ENCODE results near the gene SLC4A4. TPM values are rescaled to one million over a fixed set of nuclear protein-coding genes. Genes with fewer than 3 reads are reported as not detected.

The SLC4A4 gene
- polyA plus RNA-seq, 1 of the 3 experiments (the other 2 are of a cell fraction) = not detected

GRCh38 chr4:71449040-71449439 lies 110.2 kb downstream of the SLC4A4 start:
- Histone ChIP-seq H3K9me3 (no peaks in the 10 kb centered on the region), H3K9ac (no peak overlapping the region), H4K20me1 (ENCODE audit: insufficient read depth) (no peaks in the 10 kb centered on the region), H3K36me3 (replicated peaks in 1 of 2; ENCODE audit: control insufficient read depth in 1 of 2, insufficient read depth in 2 of 2, low read length in 1 of 2) (no peaks in the 10 kb centered on the region), H3F3A (replicated peaks; ENCODE audit: insufficient read depth) (no peaks in the 10 kb centered on the region), H2AFZ (ENCODE audit: low read depth) (no peak overlapping the region), H3K4me2 (no peak overlapping the region), H3K27ac (ENCODE audit: low read depth in 2 of 2, low read length in 1 of 2) (no peak overlapping the region), H3K9me2 (no peaks in the 10 kb centered on the region), H3K4me1 (ENCODE audit: control insufficient read depth in 1 of 2, insufficient read depth in 2 of 2, low read depth in 1 of 2, low read length in 1 of 2) (no peaks in the 10 kb centered on the region), H3K79me2 (ENCODE audit: insufficient read depth) (no peaks in the 10 kb centered on the region), H3K27me3 (ENCODE audit: insufficient read depth) (no peaks in the 10 kb centered on the region), H3K4me3 (ENCODE audit: low read depth in 2 of 2, low read length in 1 of 2) (no peak overlapping the region)
- CTCF ChIA-PET = no interaction called here
- no peak for DNase-seq
- 3% methylated on average over 2 of the region's 2 CpGs for WGBS (ENCODE audit: low lambda C conversion rate)
- POLR2A ChIA-PET = no interaction called here
- TF ChIP-seq POLR2AphosphoS5 (IDR thresholded peaks at IDR 0.05; ENCODE audit: low read depth, low read length) = no peak
- TF ChIP-seq MAX (IDR thresholded peaks at IDR 0.05; ENCODE audit: low read depth) = no peak
- no peak for TF ChIP-seq ELF1 (IDR thresholded peaks at IDR 0.05)
- no peak for TF ChIP-seq RAD21 (IDR thresholded peaks at IDR 0.05; ENCODE audit: low read length)
- TF ChIP-seq SIN3A (IDR thresholded peaks at IDR 0.05; ENCODE audit: borderline replicate concordance, low read depth, low read length) = no peak
- no peak for TF ChIP-seq USF1 (IDR thresholded peaks at IDR 0.05; ENCODE audit: borderline replicate concordance, low read depth)
- no peak for TF ChIP-seq YY1 (IDR thresholded peaks at IDR 0.05; ENCODE audit: low read depth)
- TF ChIP-seq RCOR1 (IDR thresholded peaks at IDR 0.05; ENCODE audit: low read length) = no peak
- TF ChIP-seq GABPA (IDR thresholded peaks at IDR 0.05; ENCODE audit: low read depth) = no peak
- no peak for TF ChIP-seq REST (IDR thresholded peaks at IDR 0.05; ENCODE audit: low read depth, low read length)
- no peak for TF ChIP-seq FOXJ3 (CRISPR knock-in tag; IDR thresholded peaks at IDR 0.05)
- TF ChIP-seq FOXM1 (IDR thresholded peaks at IDR 0.05; ENCODE audit: low read depth) = no peak
- no peak for TF ChIP-seq CHD2 (IDR thresholded peaks at IDR 0.05; ENCODE audit: low read length, partially characterized antibody)

DNA sequence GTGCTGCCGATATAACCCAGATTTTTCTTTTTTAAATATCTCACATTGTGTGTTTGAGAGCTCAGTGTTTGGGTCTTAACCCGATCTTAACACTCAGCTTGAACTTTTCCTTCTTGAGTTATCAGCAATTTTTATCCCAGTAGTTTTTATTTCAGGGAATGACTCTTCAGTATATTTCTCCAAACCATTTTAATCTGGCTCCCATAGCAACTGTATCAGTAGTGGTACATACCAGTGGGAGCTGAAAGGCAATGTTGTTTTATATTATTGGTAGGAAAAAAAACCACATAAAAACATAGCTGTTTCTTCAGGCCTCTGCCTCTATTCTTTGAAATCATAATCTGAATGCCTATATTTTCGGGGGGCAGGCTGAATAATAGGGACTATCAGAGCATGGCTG lies 111.1 kb downstream of the SLC4A4 start:
- H3K36me3 ChIP-seq (replicated peaks in 1 of 2; ENCODE audit: control insufficient read depth in 1 of 2, insufficient read depth in 2 of 2, low read length in 1 of 2) = no peaks in the 10 kb centered on the region
- no peak overlapping the region for H2AFZ ChIP-seq (ENCODE audit: low read depth)
- WGBS (ENCODE audit: low lambda C conversion rate) = 6% methylated on average over 3 of the region's 3 CpGs
- H3K9me3 ChIP-seq = no peaks in the 10 kb centered on the region
- H3K4me3 ChIP-seq (ENCODE audit: low read depth in 2 of 2, low read length in 1 of 2) = no peak overlapping the region
- H3K4me1 ChIP-seq (ENCODE audit: control insufficient read depth in 1 of 2, insufficient read depth in 2 of 2, low read depth in 1 of 2, low read length in 1 of 2) = no peaks in the 10 kb centered on the region
- TF ChIP-seq MXI1 (IDR thresholded peaks at IDR 0.05; ENCODE audit: low read depth, low read length) (no peak), NRF1 (IDR thresholded peaks at IDR 0.05; ENCODE audit: low read depth, low read length) (no peak), POLR2AphosphoS5 (IDR thresholded peaks at IDR 0.05; ENCODE audit: low read depth, low read length) (no peak), FOSL2 (IDR thresholded peaks at IDR 0.05; ENCODE audit: borderline replicate concordance, low read depth) (no peak), EP300 (IDR thresholded peaks at IDR 0.05; ENCODE audit: borderline replicate concordance in 1 of 2, low read depth in 1 of 2, low read length in 1 of 2) (no peak), REST (IDR thresholded peaks at IDR 0.05; ENCODE audit: low read depth, low read length) (no peak)
- CTCF ChIA-PET = no interaction called here
- no peak overlapping the region for H3K9ac ChIP-seq
- no peaks in the 10 kb centered on the region for H4K20me1 ChIP-seq (ENCODE audit: insufficient read depth)
- H3K9me2 ChIP-seq = no peaks in the 10 kb centered on the region
- no peaks in the 10 kb centered on the region for H3F3A ChIP-seq (replicated peaks; ENCODE audit: insufficient read depth)
- no peaks in the 10 kb centered on the region for H3K27me3 ChIP-seq (ENCODE audit: insufficient read depth)
- H3K79me2 ChIP-seq (ENCODE audit: insufficient read depth) = no peaks in the 10 kb centered on the region
- no peak overlapping the region for H3K27ac ChIP-seq (ENCODE audit: low read depth in 2 of 2, low read length in 1 of 2)
- POLR2A ChIA-PET = no interaction called here
- H3K4me2 ChIP-seq = no peak overlapping the region
- no peak for DNase-seq
